Prostate gland (tissue), 2 donors: ENCODE measurements around the gene CLCN2. TPM values are rescaled to one million over a fixed set of nuclear protein-coding genes. Genes with fewer than 3 reads are reported as not detected.

Source experiments
- DNase-seq: peaks from one replicate; pipeline ENCODE4 v3.0.0-alpha.2; 2019; ENCODE audit warnings: low spot score
- H3K27ac ChIP-seq, 2 donors: fragments of 200-600 bp; sonication (generic); 2 replicates each; pipeline ENCODE4 v1.5.1; 2017 to 2019
- H3K27me3 ChIP-seq: fragments of 200-600 bp; sonication (generic); replicated peaks from 2 replicates; pipeline ENCODE4 v1.5.1; 2019; ENCODE audit not compliant: insufficient read depth
- H3K36me3 ChIP-seq, 2 donors: fragments of 200-600 bp; sonication (generic); 1 replicate in 1 of 2; 2 replicates in 1 of 2; pipeline versions ENCODE4 v1.5.1 to v1.8.1; 2017 to 2019
- H3K4me1 ChIP-seq: fragments of 200-600 bp; sonication (generic); replicated peaks from 2 replicates; pipeline ENCODE4 v1.5.1; 2019
- H3K4me3 ChIP-seq, 2 donors: fragments of 200-600 bp; sonication (generic); 2 replicates each; pipeline ENCODE4 v1.5.1; 2017 to 2019
- H3K9me3 ChIP-seq: fragments of 200-600 bp; sonication (generic); 2 replicates; pipeline ENCODE4 v1.5.1; 2017
- POLR2A ChIP-seq: fragments of 450-650 bp; IDR thresholded peaks from one replicate; pipeline ENCODE4 v1.6.1; 2016; ENCODE audit warnings: antibody characterized with exemption, mild to moderate bottlenecking
- POLR2AphosphoS5 ChIP-seq: sonication (generic); formaldehyde crosslinking; IDR thresholded peaks from one replicate; pipeline ENCODE4 v1.6.1; 2017; ENCODE audit warnings: antibody characterized with exemption
- WGBS: methylation state at CpG from one replicate; pipeline ENCODE4 v1.1.5; 2018; 5-methylcytosine and 5-hydroxymethylcytosine counted together
- intact Hi-C: fragments of 100-400 bp; cut with DNase I; formaldehyde crosslinking; loops from one replicate; pipeline ENCODE4 v1.14.2; 2022
- total RNA-seq, 2 donors: library from RNA; depleted of rRNA; stranded (reverse); fragments of >200 nt; gene quantifications; one replicate each; pipeline ENCODE4 v1.1.0, GENCODE V29; 2016
- TF ChIP-seq, protein P1 (sequence below), 4 experiments: fragments of 200-600 bp in 2 of 4; fragments of 450-650 bp in 2 of 4; sonication (generic) in 2 of 4; IDR thresholded peaks; 1 replicate in 3 of 4; 2 replicates in 1 of 4; pipeline ENCODE4 v1.5.1; 2016 to 2019; ENCODE audit warnings: antibody characterized with exemption in 4 of 4, mild to moderate bottlenecking in 2 of 4, moderate library complexity in 2 of 4

Gene CLCN2
- total RNA-seq, 2 donors from 2014 or later, result 4.9 to 47.5 TPM

DNA sequence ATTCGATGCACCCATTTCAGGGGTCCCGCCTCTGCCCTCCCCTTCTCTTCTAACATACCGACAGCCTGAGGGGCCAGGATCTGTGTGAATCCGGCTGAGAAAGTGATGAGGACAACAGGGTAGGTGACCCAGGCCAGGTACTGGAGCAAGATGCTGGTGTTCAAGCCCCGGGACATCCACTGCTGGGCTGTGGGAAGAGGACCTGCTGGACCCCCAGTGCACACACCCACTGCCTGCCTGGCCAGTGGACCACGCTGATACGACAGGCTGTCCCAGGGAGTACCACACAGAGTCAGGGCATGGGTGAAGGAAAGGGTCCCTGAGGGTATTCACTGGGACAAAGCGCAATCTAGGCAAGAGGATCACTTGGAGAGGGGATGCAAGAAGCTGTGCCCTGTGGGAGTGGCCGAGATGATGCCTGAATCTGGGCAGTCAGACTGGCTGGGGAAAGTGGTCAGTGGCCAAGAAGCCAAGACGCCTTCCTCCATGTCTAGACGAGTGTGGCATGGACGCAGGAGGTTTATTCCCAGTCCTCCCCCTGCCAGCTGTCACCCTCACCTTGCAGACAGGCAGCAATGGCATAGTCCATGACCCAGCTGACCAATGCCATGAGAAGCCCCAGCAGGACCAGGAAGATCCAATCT is 3.2 kb downstream of the CLCN2 start:
- TF ChIP-seq, protein P1, sequence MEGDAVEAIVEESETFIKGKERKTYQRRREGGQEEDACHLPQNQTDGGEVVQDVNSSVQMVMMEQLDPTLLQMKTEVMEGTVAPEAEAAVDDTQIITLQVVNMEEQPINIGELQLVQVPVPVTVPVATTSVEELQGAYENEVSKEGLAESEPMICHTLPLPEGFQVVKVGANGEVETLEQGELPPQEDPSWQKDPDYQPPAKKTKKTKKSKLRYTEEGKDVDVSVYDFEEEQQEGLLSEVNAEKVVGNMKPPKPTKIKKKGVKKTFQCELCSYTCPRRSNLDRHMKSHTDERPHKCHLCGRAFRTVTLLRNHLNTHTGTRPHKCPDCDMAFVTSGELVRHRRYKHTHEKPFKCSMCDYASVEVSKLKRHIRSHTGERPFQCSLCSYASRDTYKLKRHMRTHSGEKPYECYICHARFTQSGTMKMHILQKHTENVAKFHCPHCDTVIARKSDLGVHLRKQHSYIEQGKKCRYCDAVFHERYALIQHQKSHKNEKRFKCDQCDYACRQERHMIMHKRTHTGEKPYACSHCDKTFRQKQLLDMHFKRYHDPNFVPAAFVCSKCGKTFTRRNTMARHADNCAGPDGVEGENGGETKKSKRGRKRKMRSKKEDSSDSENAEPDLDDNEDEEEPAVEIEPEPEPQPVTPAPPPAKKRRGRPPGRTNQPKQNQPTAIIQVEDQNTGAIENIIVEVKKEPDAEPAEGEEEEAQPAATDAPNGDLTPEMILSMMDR (IDR thresholded peaks at IDR 0.05), result no peak
- no peak for TF ChIP-seq POLR2A
- TF ChIP-seq POLR2AphosphoS5, result no peak
- DNase-seq, result no peak
- intact Hi-C loops, result no loop called here
- Histone ChIP-seq H3K27ac (no peak overlapping the region), H3K9me3 (no peaks in the 10 kb centered on the region), H3K4me1 (no peaks in the 10 kb centered on the region), H3K27me3 (no peaks in the 10 kb centered on the region), H3K4me3 (no peak overlapping the region), H3K36me3 (peaks cover 0 to 6% of the 10 kb centered on the region in 2 donors)
- WGBS, result 93% methylated on average over 12 of the region's 12 CpGs

DNA sequence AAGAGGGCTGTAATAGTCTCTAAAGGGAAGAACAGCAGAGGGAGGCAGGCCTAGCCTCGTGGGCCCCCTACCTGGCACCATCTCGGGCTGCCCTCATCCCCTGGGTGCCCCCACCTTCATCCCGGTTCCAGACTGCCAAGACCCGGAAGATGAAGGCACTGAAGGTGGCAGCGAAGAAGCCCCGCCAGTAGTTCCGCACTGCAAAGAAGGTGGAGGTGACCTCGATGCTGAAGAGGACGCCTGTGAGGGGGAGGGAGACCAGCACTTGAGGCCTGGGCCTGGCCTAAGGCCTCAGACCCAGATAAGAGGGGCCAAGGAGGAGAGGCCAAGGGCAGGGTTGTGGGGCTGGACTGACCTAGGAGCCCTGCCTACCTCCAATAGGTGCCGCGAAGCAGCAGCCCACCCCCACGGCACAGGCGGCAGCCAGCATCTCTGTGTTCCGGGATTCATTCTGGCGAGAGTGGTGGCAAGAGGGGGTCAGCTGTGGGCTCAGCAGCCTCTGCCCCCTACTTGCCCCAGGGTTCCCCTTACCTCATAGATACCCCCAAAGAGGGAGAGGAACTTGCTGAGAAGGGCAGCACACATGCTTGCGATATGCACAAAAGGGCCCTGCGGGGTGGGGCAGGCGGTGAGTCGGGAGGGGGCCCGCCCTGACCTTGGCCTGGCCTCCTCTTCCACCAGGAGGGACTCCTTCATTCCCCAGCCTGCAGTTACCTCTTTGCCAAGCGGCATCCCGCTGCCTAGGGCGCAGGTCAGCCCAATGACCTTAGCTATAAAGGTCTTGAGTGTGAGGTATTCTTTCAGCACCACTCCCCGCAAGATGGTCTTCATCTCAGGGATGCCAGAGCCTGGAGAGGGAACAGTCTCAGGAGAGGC is 3.9 kb downstream of the CLCN2 start:
- peaks cover 0 to 6% of the 10 kb centered on the region in 2 donors for H3K36me3 ChIP-seq
- H3K27ac ChIP-seq, result no peak overlapping the region
- H3K4me1 ChIP-seq, result no peaks in the 10 kb centered on the region
- H3K27me3 ChIP-seq, result no peaks in the 10 kb centered on the region
- TF ChIP-seq POLR2A (no peak), POLR2AphosphoS5 (no peak)
- TF ChIP-seq, protein P1 (IDR thresholded peaks at IDR 0.05), result no peak
- no peaks in the 10 kb centered on the region for H3K9me3 ChIP-seq
- no peak for DNase-seq
- WGBS, result 92% methylated on average over 24 of the region's 24 CpGs
- intact Hi-C loops, result no loop called here
- no peak overlapping the region for H3K4me3 ChIP-seq

DNA sequence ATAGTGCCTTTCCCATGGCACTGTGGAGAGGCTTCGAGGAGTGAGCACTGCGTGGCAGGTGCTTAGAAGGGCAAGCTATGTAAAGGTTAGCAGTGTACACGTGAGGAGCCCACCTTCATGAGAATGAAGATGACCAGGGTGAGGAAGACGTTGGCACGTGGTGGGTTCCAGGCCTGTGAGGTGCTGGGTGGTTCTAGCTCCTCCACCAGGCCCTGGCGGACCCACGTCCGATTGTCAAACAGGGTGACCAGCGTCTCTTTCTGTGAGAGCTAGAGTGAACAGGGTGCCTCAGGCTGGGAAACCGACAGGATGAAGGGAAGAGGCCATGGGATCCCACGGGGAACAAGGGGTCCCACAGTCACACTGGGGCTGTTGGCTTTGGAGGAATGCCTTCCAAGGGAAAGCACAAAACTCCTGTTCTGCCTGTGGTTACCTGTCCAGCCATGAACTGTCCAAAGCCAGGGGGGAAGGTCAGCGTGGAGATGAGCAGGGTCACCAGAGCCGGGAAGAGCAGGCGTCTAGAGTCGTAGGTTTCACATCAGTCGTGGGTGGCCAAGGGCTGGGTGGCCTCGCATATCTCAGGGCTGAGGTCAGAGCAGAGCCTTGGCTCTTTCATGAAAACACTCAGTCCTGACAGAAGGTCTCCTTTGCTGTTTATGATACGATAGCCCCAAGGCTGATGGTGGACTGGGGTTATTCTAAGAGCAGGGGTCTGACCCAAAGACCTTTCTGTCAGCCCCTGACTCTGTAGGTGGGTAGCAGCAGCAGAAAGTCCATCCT is 6.0 kb downstream of the CLCN2 start:
- no peaks in the 10 kb centered on the region for H3K27me3 ChIP-seq
- DNase-seq, result no peak
- intact Hi-C loops, result no loop called here
- TF ChIP-seq POLR2A (no peak), POLR2AphosphoS5 (no peak)
- TF ChIP-seq, protein P1 (IDR thresholded peaks at IDR 0.05), result no peak
- no peaks in the 10 kb centered on the region for H3K9me3 ChIP-seq
- H3K36me3 ChIP-seq, result peaks cover 0 to 6% of the 10 kb centered on the region in 2 donors
- no peak overlapping the region for H3K27ac ChIP-seq
- no peak overlapping the region for H3K4me3 ChIP-seq
- WGBS, result 82% methylated on average over 18 of the region's 18 CpGs
- H3K4me1 ChIP-seq, result no peaks in the 10 kb centered on the region

DNA sequence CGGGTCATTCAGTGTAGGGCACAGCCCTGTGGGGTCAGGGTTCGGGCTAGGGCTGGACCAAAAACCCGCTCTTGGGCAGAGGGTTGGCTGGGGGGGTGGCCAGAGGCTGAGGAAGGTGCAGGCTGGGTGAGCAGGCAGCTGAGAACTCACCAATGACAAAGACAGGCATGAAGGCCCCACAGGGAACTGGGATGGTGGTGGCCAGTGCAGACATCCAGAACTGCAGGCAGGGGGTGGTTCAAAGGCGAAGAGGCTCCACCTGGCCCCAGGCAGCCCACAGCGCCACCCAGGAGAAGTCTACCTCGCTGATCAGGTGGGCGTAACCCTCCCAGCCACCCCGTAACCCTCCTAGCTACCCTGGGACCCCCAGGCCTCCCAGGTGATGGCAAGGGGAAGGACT is 6.7 kb downstream of the CLCN2 start:
- 83% methylated on average over 8 of the region's 8 CpGs for WGBS
- no peak overlapping the region for H3K27ac ChIP-seq
- intact Hi-C loops, result no loop called here

More for the DNA sequence above, 6.7 kb downstream of the CLCN2 start:
- no peaks in the 10 kb centered on the region for H3K4me1 ChIP-seq
- H3K9me3 ChIP-seq, result no peaks in the 10 kb centered on the region
- no peaks in the 10 kb centered on the region for H3K27me3 ChIP-seq
- no peak overlapping the region for H3K4me3 ChIP-seq
- TF ChIP-seq POLR2AphosphoS5 (no peak), POLR2A (no peak)
- TF ChIP-seq, protein P1 (IDR thresholded peaks at IDR 0.05), result no peak
- no peak for DNase-seq
- H3K36me3 ChIP-seq, result peaks cover 0 to 6% of the 10 kb centered on the region in 2 donors
